Superior temporal gyrus (tissue), 1 donor: Measurements from ENCODE around the gene IL1RAPL2.

Source experiments
- DNase-seq: peaks from one replicate; pipeline ENCODE4 v3.0.0-alpha.2; 2016; ENCODE audit errors: extremely low spot score

The IL1RAPL2 gene

GRCh38 chrX:105267167-105267566, 701.2 kb downstream of the IL1RAPL2 start:
- no peak for DNase-seq

DNA sequence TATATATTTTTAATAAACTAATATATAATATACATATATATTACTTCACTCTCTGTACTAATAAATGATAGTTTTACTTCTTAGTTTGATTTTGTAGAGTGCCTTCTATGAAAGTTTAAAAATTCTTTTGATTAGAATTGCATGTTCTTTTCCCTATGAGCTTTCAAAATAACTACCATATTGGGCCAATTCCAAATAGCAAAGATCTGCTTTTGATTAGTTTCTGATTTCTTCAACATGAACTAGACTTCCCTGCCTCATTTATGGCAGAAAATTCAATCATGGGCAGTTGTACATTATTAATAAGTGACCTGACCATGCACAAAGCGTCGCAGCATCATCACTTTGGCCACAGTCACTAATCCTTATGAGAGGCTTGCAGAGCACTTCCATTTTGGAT, 703.4 kb downstream of the IL1RAPL2 start:
- DNase-seq = no peak

DNA sequence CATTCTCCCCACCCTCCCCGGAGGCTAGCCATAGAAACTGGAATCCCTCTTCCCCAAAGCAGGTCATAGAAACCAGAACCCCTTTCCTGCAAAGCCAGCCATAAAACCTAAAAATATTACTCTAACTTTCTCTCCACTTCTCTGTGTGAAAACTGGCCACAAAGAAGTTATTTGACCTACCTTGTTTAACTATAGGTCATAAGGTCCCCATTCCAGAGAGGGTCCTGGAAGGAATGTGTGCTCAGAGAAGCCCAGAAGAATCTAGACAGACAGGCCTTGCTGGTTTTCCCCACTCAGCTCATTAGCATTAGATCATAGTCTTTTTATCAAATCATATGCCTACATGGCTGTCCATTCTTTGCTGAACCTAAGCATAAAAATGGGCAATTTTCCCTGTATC, 707.3 kb downstream of the IL1RAPL2 start:
- DNase-seq = no peak

GRCh38 chrX:105274091-105274490, 708.1 kb downstream of the IL1RAPL2 start:
- DNase-seq = no peak

- DNase-seq = no peak
These were observed 711.1 kb downstream of the IL1RAPL2 start for GRCh38 chrX:105277132-105277531.

- no peak for DNase-seq
These were observed 716.1 kb downstream of the IL1RAPL2 start for GRCh38 chrX:105282077-105282476.

GRCh38 chrX:105297041-105297440, 731.0 kb downstream of the IL1RAPL2 start:
- DNase-seq = no peak

DNA sequence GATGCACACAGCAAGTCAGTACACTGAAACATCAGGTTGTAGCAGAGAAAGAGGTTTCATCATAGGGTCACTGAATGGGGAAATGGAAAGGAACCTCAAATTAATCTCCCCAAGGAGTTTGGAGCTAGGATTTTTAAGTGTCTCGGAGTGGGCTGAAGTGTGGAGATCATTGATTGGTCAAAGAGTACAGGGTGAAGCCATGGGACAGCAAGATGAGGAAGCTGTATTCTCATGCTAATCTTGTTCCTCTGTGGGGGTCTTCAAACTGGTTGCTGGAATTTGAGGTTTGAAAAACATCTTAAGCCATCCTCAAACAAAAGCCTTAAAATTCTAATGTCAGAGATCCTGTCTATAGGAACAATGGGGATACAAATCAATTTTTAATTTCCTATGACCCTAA, 733.3 kb downstream of the IL1RAPL2 start:
- DNase-seq = no peak

DNA sequence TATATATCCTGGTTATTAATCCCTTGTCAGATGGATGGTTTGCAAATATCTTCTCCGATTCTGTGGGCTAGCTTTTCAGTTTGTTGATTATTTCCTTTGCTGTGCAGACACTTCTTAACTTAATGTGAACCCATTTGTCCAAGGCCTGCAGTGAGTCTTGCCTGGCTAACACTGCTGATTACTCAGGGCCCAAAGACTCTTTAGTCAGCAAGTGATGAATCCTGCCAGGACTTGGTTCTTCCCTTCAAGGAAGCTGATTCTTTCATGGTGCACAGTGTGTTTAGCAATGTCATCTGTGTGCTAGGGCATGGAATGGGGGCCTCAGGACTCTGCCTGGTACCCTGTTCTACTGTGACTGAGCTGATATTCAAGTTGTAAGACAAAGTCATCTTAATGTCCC, 736.2 kb downstream of the IL1RAPL2 start:
- DNase-seq = no peak

GRCh38 chrX:105307762-105308161, 741.8 kb downstream of the IL1RAPL2 start:
- DNase-seq = no peak

DNA sequence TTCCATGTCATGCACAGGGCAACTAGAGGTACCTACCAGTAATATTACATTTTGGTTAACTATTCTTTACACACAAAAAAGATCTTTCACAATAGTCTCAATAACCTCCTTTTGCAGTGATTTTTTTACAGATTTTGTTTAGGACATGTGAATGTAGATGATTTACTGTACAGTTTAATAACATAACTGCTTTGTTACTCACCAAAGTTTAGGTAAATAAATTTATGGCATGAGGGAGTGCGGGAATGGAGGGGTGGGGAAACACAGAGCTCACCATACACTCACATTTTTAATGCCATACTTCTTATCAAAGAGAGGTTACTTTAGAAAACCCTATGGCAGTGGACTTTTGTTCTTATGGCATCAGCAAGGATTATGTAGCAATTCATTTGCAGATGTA, 747.6 kb downstream of the IL1RAPL2 start:
- DNase-seq = no peak

- DNase-seq = no peak
These were observed 748.5 kb downstream of the IL1RAPL2 start for GRCh38 chrX:105314458-105314857.

DNA sequence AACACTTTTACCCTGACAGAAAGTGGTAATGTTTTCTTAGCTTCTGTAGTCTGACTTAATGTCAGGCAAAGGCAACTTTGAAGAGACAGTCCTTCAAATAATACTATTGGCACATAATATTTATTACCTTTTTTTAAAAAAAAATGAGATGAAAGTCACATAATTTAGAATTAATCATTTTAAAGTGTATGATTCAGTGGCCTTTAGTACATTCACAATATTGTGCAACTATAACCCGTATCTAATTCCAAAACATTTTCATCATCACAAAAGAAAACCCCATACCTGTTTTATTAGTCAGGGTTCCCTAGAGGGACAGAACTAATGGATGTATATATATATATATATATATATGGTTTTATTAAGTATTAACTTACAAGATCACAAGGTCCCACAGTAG, 749.2 kb downstream of the IL1RAPL2 start:
- DNase-seq = no peak

GRCh38 chrX:105317117-105317516, 751.1 kb downstream of the IL1RAPL2 start:
- DNase-seq = no peak

- DNase-seq = no peak
These were observed 757.9 kb downstream of the IL1RAPL2 start for GRCh38 chrX:105323928-105324327.

GRCh38 chrX:105328773-105329172, 762.8 kb downstream of the IL1RAPL2 start:
- no peak for DNase-seq

- no peak for DNase-seq
These were observed 765.2 kb downstream of the IL1RAPL2 start for GRCh38 chrX:105331244-105331643.

GRCh38 chrX:105347373-105347772, 781.4 kb downstream of the IL1RAPL2 start:
- DNase-seq = no peak

GRCh38 chrX:105349476-105349875, 783.5 kb downstream of the IL1RAPL2 start:
- DNase-seq = no peak

GRCh38 chrX:105375816-105376215, 809.8 kb downstream of the IL1RAPL2 start:
- DNase-seq = no peak

GRCh38 chrX:105424729-105425128, 858.7 kb downstream of the IL1RAPL2 start:
- no peak for DNase-seq

- DNase-seq = no peak
These were observed 885.4 kb downstream of the IL1RAPL2 start for GRCh38 chrX:105451401-105451800.

DNA sequence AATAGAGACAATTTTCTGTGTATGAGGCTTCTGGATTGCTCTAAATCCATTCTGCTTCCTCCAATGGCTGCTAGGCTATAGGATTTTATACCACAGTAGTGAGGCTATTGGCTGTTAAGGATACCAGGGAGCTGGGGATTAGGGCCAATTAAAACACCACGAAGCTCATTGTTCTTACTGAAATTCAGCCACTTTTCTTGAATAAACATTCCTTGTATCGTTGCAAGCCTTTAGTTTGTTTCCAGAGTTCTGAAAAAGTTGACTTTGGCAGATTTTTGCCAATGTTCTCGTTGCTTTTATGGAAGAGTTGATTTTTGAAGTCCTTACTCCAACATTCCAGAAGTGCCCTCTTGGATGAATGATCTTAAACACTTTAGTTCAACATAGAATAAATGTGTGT, 892.8 kb downstream of the IL1RAPL2 start:
- no peak for DNase-seq

DNA sequence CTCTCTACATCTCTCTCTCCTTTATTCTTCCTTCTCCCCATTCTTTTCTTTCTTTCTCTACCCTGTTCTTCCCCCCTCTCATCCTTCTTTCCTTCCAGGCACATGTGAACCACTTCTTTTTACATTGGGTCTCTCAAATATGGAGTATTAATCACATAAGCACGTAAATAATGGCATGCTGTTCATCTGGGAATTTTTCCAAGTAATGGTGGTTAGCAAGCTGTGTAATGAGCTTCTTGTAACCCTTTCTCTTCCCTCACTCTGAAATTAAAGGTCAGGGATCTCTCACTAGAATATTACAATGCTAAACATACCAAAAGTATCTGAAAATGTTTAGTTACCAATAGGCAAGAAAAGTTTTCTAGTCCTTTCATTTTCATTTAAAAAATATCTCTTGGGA, 894.4 kb downstream of the IL1RAPL2 start:
- DNase-seq = no peak

DNA sequence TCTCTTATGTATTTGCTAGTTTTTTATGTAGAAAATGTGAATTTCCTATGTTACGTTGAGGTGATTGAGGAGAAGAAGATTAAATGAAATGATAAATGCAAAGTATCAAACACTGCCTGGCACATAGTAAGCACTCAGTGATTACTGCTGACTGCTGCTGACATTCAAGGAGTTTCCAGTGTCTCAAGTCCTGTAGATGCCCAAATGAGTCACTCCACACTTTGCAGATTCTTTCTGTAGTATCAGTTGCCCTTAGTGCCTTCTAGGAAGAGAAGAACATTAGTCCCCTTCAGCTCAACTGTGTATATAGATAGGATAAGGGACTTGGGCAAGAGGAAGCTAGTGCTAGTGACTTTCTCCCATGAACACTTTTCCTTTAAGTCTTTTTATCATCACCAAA, 895.0 kb downstream of the IL1RAPL2 start:
- no peak for DNase-seq
